Measurements from ENCODE around the gene GLCE. TPM values are rescaled to one million over a fixed set of nuclear protein-coding genes. Genes with fewer than 3 reads are reported as not detected.

GLCE gene
- total and polyA plus RNA-seq, 7 donors = 10.3 to 24.6 (median 13.9) TPM

DNA sequence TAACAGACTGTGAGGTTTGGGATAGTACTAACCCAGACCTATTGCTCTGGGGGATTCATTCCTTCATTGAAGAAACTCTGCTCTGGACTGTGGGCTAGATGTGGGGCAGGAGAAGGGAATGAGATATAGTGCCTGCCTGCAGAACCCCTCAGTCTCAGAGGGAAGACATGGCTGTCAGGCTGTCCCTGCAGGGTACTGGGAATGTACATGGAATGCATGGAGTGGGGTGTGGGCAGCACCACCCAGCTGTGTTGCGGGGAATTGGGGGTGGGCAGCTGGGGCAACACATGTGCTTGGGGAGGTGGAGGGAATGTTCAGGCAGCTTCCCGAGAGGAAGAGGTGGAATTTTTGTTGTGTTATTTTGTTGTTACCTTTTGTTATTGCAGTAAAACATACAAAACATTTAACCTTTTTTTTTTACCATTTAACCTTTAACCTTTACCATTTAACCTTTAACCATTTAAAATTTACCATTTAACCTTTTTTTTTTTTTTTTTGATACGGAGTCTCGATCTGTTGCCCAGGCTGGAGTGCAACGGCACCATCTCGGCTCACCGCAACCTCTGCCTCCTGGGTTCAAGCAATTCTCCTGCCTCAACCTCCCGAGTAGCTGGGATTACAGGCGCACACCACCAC lies 145.6 kb downstream of the GLCE start:
- TF ChIP-seq, protein P1, sequence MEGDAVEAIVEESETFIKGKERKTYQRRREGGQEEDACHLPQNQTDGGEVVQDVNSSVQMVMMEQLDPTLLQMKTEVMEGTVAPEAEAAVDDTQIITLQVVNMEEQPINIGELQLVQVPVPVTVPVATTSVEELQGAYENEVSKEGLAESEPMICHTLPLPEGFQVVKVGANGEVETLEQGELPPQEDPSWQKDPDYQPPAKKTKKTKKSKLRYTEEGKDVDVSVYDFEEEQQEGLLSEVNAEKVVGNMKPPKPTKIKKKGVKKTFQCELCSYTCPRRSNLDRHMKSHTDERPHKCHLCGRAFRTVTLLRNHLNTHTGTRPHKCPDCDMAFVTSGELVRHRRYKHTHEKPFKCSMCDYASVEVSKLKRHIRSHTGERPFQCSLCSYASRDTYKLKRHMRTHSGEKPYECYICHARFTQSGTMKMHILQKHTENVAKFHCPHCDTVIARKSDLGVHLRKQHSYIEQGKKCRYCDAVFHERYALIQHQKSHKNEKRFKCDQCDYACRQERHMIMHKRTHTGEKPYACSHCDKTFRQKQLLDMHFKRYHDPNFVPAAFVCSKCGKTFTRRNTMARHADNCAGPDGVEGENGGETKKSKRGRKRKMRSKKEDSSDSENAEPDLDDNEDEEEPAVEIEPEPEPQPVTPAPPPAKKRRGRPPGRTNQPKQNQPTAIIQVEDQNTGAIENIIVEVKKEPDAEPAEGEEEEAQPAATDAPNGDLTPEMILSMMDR (IDR thresholded peaks at IDR 0.05) = no peak
- TF ChIP-seq POLR2A (IDR thresholded peaks at IDR 0.05) (no peak), EP300 (IDR thresholded peaks at IDR 0.05) (no peak), POLR2AphosphoS5 (IDR thresholded peaks at IDR 0.05) (no peak)
- intact Hi-C loops (cut with DNase I) = no loop called here
- Histone ChIP-seq H3K27me3 (peaks cover 3 to 16% (median 4%) of the 10 kb centered on the region in 3 donors), H3K4me3 (no peak overlapping the region), H3K9me3 (no peaks in the 10 kb centered on the region), H3K4me1 (no peaks in the 10 kb centered on the region), H3K36me3 (no peaks in the 10 kb centered on the region), H3K27ac (no peak overlapping the region)
- WGBS, 2 donors = 88 to 92% methylated on average over 9 of the region's 9 CpGs
- no peak for DNase-seq

DNA sequence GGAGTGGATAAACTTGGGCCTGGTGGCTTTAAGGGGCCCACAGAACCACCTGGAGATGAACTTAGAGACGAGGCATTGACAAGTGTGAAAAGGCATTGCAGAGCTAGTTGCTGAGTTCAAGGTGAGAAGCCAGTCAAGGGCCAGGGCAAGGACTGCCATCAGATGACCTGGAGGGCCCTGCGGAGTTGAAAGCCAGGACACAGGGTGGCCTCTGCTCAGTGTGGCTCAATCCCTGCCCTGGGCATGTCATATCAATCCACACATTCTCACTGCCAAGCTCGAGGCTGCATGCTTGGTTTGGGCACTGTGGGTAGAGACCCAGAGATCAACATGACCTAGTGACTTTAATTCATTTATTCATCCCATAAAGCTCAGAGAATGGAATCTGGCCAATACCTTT lies 147.5 kb downstream of the GLCE start:
- Histone ChIP-seq H3K36me3 (no peaks in the 10 kb centered on the region), H3K27ac (no peak overlapping the region), H3K9me3 (no peaks in the 10 kb centered on the region), H3K4me3 (no peak overlapping the region), H3K27me3 (no peaks in the 10 kb centered on the region), H3K4me1 (no peaks in the 10 kb centered on the region)
- WGBS, 2 donors = 84 to 91% methylated on average over 3 of the region's 3 CpGs
- intact Hi-C loops (cut with DNase I) = no loop called here
- TF ChIP-seq EP300 (IDR thresholded peaks at IDR 0.05) (no peak), POLR2A (IDR thresholded peaks at IDR 0.05) (no peak), POLR2AphosphoS5 (IDR thresholded peaks at IDR 0.05) (no peak)
- TF ChIP-seq, protein P1 (IDR thresholded peaks at IDR 0.05) = no peak
- no peak for DNase-seq

DNA sequence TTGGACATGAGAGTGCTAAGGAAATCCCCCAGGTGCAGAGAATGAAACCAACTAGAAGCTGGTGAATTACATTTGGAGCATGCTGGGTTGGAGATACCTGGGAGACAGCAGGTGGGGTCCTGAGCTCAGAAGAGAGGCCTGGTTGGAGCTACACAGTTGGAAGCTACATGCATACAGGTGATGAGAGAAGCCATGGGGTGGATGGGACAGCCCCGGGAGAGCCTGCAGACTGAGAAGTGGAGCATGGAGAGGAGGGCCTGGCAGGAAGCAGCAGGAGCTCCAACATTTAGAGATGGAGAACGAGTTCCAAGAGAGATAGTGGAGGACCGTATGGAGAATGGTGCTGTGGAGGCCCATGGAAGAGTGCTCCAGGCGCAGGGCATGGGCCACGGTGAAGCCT lies 148.5 kb downstream of the GLCE start:
- no peaks in the 10 kb centered on the region for H3K4me1 ChIP-seq
- 88 to 91% methylated on average over 5 of the region's 5 CpGs for WGBS, 2 donors
- H3K27ac ChIP-seq = no peak overlapping the region
- no peaks in the 10 kb centered on the region for H3K27me3 ChIP-seq
- TF ChIP-seq, protein P1 (IDR thresholded peaks at IDR 0.05) = no peak
- no peak for TF ChIP-seq POLR2A (IDR thresholded peaks at IDR 0.05)
- TF ChIP-seq EP300 (IDR thresholded peaks at IDR 0.05) = no peak
- TF ChIP-seq POLR2AphosphoS5 (IDR thresholded peaks at IDR 0.05) = no peak
- no peak for DNase-seq
- no peaks in the 10 kb centered on the region for H3K9me3 ChIP-seq
- H3K4me3 ChIP-seq = no peak overlapping the region
- intact Hi-C loops (cut with DNase I) = no loop called here
- H3K36me3 ChIP-seq = no peaks in the 10 kb centered on the region

DNA sequence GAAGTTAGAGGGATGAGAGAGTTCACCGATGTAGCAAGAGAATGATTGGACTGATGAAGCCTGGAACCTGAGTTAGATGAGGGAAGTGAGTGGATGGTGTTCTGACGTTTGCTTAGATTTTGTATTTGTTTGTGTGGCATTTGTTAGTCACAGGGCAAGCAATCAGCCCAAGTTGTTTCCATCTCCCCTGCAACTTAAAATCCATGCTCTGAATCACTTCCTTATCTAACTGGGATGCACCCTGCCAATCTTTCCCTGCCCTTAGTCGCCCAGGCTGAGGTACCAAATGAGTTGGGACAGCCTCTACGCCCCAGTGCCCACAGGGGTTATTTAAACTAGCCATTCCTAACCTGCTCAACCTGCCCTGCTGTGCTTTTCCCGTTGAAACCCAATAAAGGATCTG lies 150.9 kb downstream of the GLCE start:
- intact Hi-C loops (cut with DNase I) = no loop called here
- DNase-seq = no peak

More for the DNA sequence above, 150.9 kb downstream of the GLCE start:
- H3K4me3 ChIP-seq = no peak overlapping the region
- TF ChIP-seq POLR2A (IDR thresholded peaks at IDR 0.05) (no peak), POLR2AphosphoS5 (IDR thresholded peaks at IDR 0.05) (no peak), EP300 (IDR thresholded peaks at IDR 0.05) (no peak)
- TF ChIP-seq, protein P1 (IDR thresholded peaks at IDR 0.05) = no peak
- 50 to 72% methylated on average over 5 of the region's 5 CpGs for WGBS, 2 donors
- no peaks in the 10 kb centered on the region for H3K36me3 ChIP-seq
- no peaks in the 10 kb centered on the region for H3K27me3 ChIP-seq
- H3K9me3 ChIP-seq = no peaks in the 10 kb centered on the region
- no peak overlapping the region for H3K27ac ChIP-seq
- no peaks in the 10 kb centered on the region for H3K4me1 ChIP-seq
